H9 (cell line): ENCODE measurements around the gene NSA2. TPM values are rescaled to one million over a fixed set of nuclear protein-coding genes. Genes with fewer than 3 reads are reported as not detected.

Experiments used
- DNase-seq: peaks from one replicate; pipeline ENCODE4 v3.0.0-alpha.2; 2017
- H2AFZ ChIP-seq: one replicate; pipeline ENCODE4 v1.6.1; 2013; ENCODE audit warnings: mild to moderate bottlenecking, low read length, control low read depth, moderate library complexity
- H2AK5ac ChIP-seq: 2 replicates; pipeline ENCODE4 v1.6.1; 2013; ENCODE audit warnings: low read length, control low read depth, mixed read lengths; ENCODE audit not compliant: insufficient read length
- H2BK120ac ChIP-seq: one replicate; pipeline ENCODE4 v1.6.1; 2013; ENCODE audit warnings: low read depth, mild to moderate bottlenecking, low read length, control low read depth, inconsistent platforms; ENCODE audit not compliant: poor library complexity, severe bottlenecking
- H2BK12ac ChIP-seq: 2 replicates; pipeline ENCODE4 v1.6.1; 2013; ENCODE audit warnings: low read length, control low read depth, mixed read lengths, low read depth; ENCODE audit not compliant: insufficient read length
- H2BK15ac ChIP-seq: 2 replicates; pipeline ENCODE4 v1.6.1; 2013; ENCODE audit warnings: low read depth, low read length, control low read depth
- H2BK20ac ChIP-seq: one replicate; pipeline ENCODE4 v1.6.1; 2013; ENCODE audit warnings: low read depth, mild to moderate bottlenecking, low read length, control low read depth, inconsistent platforms; ENCODE audit not compliant: poor library complexity, severe bottlenecking
- H2BK5ac ChIP-seq: 2 replicates; pipeline ENCODE4 v1.6.1; 2013; ENCODE audit warnings: low read length, control low read depth, mixed read lengths; ENCODE audit not compliant: insufficient read length
- H3K14ac ChIP-seq: 2 replicates; pipeline ENCODE4 v1.6.1; 2013; ENCODE audit warnings: low read length, control low read depth; ENCODE audit not compliant: insufficient read depth
- H3K18ac ChIP-seq: 2 replicates; pipeline ENCODE4 v1.6.1; 2013; ENCODE audit warnings: low read depth, mild to moderate bottlenecking, mixed read lengths, low read length, control low read depth; ENCODE audit not compliant: insufficient read length
- H3K23ac ChIP-seq: 2 replicates; pipeline ENCODE4 v1.6.1; 2013; ENCODE audit warnings: low read length, control low read depth, mixed read lengths, low read depth; ENCODE audit not compliant: insufficient read length
- H3K23me2 ChIP-seq: 2 replicates; pipeline ENCODE4 v1.6.1; 2013; ENCODE audit warnings: low read depth, mild to moderate bottlenecking, mixed read lengths, low read length, control low read depth; ENCODE audit not compliant: insufficient read length, poor library complexity, severe bottlenecking
- H3K27ac ChIP-seq: 2 replicates; pipeline ENCODE4 v1.5.1; 2013; ENCODE audit warnings: low read length, control low read depth, mixed read lengths, low read depth; ENCODE audit not compliant: insufficient read length
- H3K27me3 ChIP-seq: 2 replicates; pipeline ENCODE4 v1.6.1; 2013; ENCODE audit warnings: low read length, control low read depth, inconsistent platforms; ENCODE audit not compliant: insufficient read depth
- H3K4ac ChIP-seq: 2 replicates; pipeline ENCODE4 v1.6.1; 2013; ENCODE audit warnings: low read depth, mild to moderate bottlenecking, control low read depth, inconsistent platforms, low read length, moderate library complexity
- H3K4me1 ChIP-seq: 2 replicates; pipeline ENCODE4 v1.6.1; 2013; ENCODE audit warnings: low read length, control low read depth, inconsistent platforms; ENCODE audit not compliant: insufficient read depth
- H3K4me2 ChIP-seq: 2 replicates; pipeline ENCODE4 v1.6.1; 2013; ENCODE audit warnings: low read length, control low read depth, mixed read lengths; ENCODE audit not compliant: insufficient read length, insufficient read depth
- H3K56ac ChIP-seq: 2 replicates; pipeline ENCODE4 v1.6.1; 2013; ENCODE audit warnings: low read depth, mild to moderate bottlenecking, mixed read lengths, low read length, control low read depth; ENCODE audit not compliant: insufficient read length
- H3K79me1 ChIP-seq: 2 replicates; pipeline ENCODE4 v1.6.1; 2013; ENCODE audit warnings: low read depth, mild to moderate bottlenecking, moderate library complexity, low read length, control low read depth, inconsistent platforms; ENCODE audit not compliant: insufficient read depth, poor library complexity, severe bottlenecking
- H3K79me2 ChIP-seq: 2 replicates; pipeline ENCODE4 v1.6.1; 2013; ENCODE audit warnings: low read length, control low read depth, inconsistent platforms; ENCODE audit not compliant: insufficient read depth
- H3K9ac ChIP-seq: 2 replicates; pipeline ENCODE4 v1.6.1; 2013; ENCODE audit warnings: low read length, control low read depth, mixed read lengths; ENCODE audit not compliant: insufficient read length; ENCODE audit errors: extremely low read depth
- H3K9me3 ChIP-seq: one replicate; pipeline ENCODE4 v1.6.1; 2013; ENCODE audit warnings: low read depth, low read length, inconsistent platforms; ENCODE audit not compliant: control insufficient read depth
- H3T11ph ChIP-seq: one replicate; pipeline ENCODE4 v1.6.1; 2013; ENCODE audit warnings: mild to moderate bottlenecking, low read length, control low read depth, inconsistent platforms
- H4K20me1 ChIP-seq: one replicate; pipeline ENCODE4 v1.6.1; 2013; ENCODE audit not compliant: control insufficient read depth, insufficient read length, insufficient read depth
- H4K5ac ChIP-seq: 2 replicates; pipeline ENCODE4 v1.6.1; 2013; ENCODE audit warnings: low read depth, mild to moderate bottlenecking, mixed read lengths, low read length, control low read depth; ENCODE audit not compliant: insufficient read length
- H4K8ac ChIP-seq: replicated peaks from 2 replicates; pipeline ENCODE4 v1.6.1; 2013; ENCODE audit warnings: low read length, control low read depth, mixed read lengths, low read depth; ENCODE audit not compliant: insufficient read length
- H4K91ac ChIP-seq: 2 replicates; pipeline ENCODE4 v1.6.1; 2013; ENCODE audit warnings: low read depth, mild to moderate bottlenecking, moderate library complexity, mixed read lengths, low read length, control low read depth; ENCODE audit not compliant: insufficient read length
- H3K27ac Mint-ChIP-seq, 3 experiments: 2 replicates in 2 of 3; 3 replicates in 1 of 3; pipeline ENCODE4 v1.8.0; 2020 to 2021; ENCODE audit warnings: mixed read lengths in 3 of 3, mild to moderate bottlenecking in 1 of 3, moderate library complexity in 1 of 3
- H3K27me3 Mint-ChIP-seq: 2 replicates; pipeline ENCODE4 v1.8.0; 2021; ENCODE audit warnings: low read depth, mild to moderate bottlenecking, moderate library complexity, mixed read lengths
- H3K36me3 Mint-ChIP-seq, 3 experiments: 2 replicates in 2 of 3; 3 replicates in 1 of 3; pipeline ENCODE4 v1.8.0; 2020 to 2021; ENCODE audit warnings: low read depth in 3 of 3, mixed read lengths in 3 of 3; ENCODE audit not compliant: insufficient read depth in 1 of 3
- H3K4me1 Mint-ChIP-seq, 2 experiments: 2 replicates each; pipeline ENCODE4 v1.8.0; 2020; ENCODE audit warnings: mixed read lengths in 2 of 2
- H3K4me3 Mint-ChIP-seq, 2 experiments: 2 replicates in 1 of 2; 3 replicates in 1 of 2; pipeline ENCODE4 v1.8.0; 2020 to 2021; ENCODE audit warnings: mild to moderate bottlenecking in 2 of 2, mixed read lengths in 2 of 2, moderate library complexity in 1 of 2
- H3K9me3 Mint-ChIP-seq, 2 experiments: 2 replicates in 1 of 2; 3 replicates in 1 of 2; pipeline ENCODE4 v1.8.0; 2020; ENCODE audit warnings: mild to moderate bottlenecking in 2 of 2, mixed read lengths in 2 of 2, moderate library complexity in 1 of 2
- CTCF ChIP-seq: fragments of 200-600 bp; sonication (generic); conservative IDR thresholded peaks from 3 replicates; pipeline ENCODE4 v1.8.0; 2021; ENCODE audit warnings: antibody characterized with exemption, mild to moderate bottlenecking
- WGBS: extraction: QIAGEN DNeasy Blood & Tissue Kit; methylation state at CpG from one replicate; pipeline ENCODE4 v1.1.7; 2013; ENCODE audit warnings: missing lambda C conversion rate, low lambda C conversion rate, mixed read lengths; ENCODE audit not compliant: insufficient read length; ENCODE audit errors: extremely low coverage; 5-methylcytosine and 5-hydroxymethylcytosine counted together
- total RNA-seq: library from RNA; stranded (reverse); gene quantifications from 2 replicates; pipeline ENCODE4 v1.2.1, GENCODE V29; 2021

The NSA2 gene
- total RNA-seq, 1 experiment from 2014 or later, result 72.0 TPM

- Histone ChIP-seq H3K56ac (no peak overlapping the region), H2AK5ac (no peak overlapping the region), H3K4me2 (no peak overlapping the region), H3K4ac (no peak overlapping the region), H4K8ac (no peak overlapping the region), H3K9me3 (no peaks in the 10 kb centered on the region), H3K9ac (no peak overlapping the region), H3K27me3 (no peaks in the 10 kb centered on the region), H3T11ph (no peak overlapping the region), H2BK5ac (no peak overlapping the region), H2BK120ac (no peak overlapping the region), H3K23ac (no peak overlapping the region), H2BK15ac (no peak overlapping the region), H4K20me1 (no peaks in the 10 kb centered on the region), H3K23me2 (no peaks in the 10 kb centered on the region), H3K14ac (no peak overlapping the region), H3K79me2 (peaks cover 5% of the 10 kb centered on the region; the same call in 1 of the 2 replicates), H3K18ac (no peak overlapping the region), H3K79me1 (no peaks in the 10 kb centered on the region), H4K91ac (no peak overlapping the region), H4K5ac (no peak overlapping the region), H2BK12ac (no peak overlapping the region), H2AFZ (no peak overlapping the region), H3K4me1 (peaks cover 27% of the 10 kb centered on the region), H2BK20ac (no peak overlapping the region), H3K27ac (no peak overlapping the region)
- Mint-ChIP-seq H3K27ac (peak overlapping the region in 1 of 3 experiments; percentile 28; a peak in 3 of 7 replicates), H3K27me3 (no peaks in the 10 kb centered on the region), H3K36me3 (peaks cover 27 to 45% (median 27%) of the 10 kb centered on the region in 3 experiments; a peak in 6 of 7 replicates), H3K9me3 (no peaks in the 10 kb centered on the region), H3K4me3 (no peak overlapping the region), H3K4me1 (peaks cover 61 to 69% of the 10 kb centered on the region in 2 experiments)
- DNase-seq, result no peak
- WGBS, result 100% methylated on average over 1 of the region's 1 CpG
- no peak for TF ChIP-seq CTCF
Measured at GRCh38 chr5:74822288-74822687, 55.2 kb downstream of the NSA2 start.
